ENCODE measurements around the gene F11R.
A peak's percentile ranks its signal among the peaks of the same experiment; 100 is the strongest.
"Not testable (repeated sequence)": the region's sequence is repeated elsewhere in the genome, so short reads cannot be mapped to it uniquely, and the experiment has no call there.

The F11R gene

GRCh38 chr1:161020509-161021164, at the start of gene F11R:
Gene F11R (minus strand): TSS chr1:161021152. CDS start chr1:161021073, 79 bp downstream.
- DNase-seq, result peak in 1 of 2 experiments; percentile 53

- DNase-seq, result no peak
Measured at GRCh38 chr1:161069731-161070270, 48.8 kb upstream of the F11R start, which contains the start of gene ARHGAP30. Gene ARHGAP30 (minus strand): TSS chr1:161069891. CDS start chr1:161069624, 267 bp downstream.

- no peak for DNase-seq
Measured at GRCh38 chr1:161069241-161069640, 48.3 kb upstream of the F11R start.

GRCh38 chr1:161068306-161069234, 47.6 kb upstream of the F11R start:
- no peak for DNase-seq

GRCh38 chr1:161066694-161067093, 45.7 kb upstream of the F11R start:
- no peak for DNase-seq

GRCh38 chr1:161065681-161066080, 44.7 kb upstream of the F11R start:
- DNase-seq, result not testable (repeated sequence)

GRCh38 chr1:161063936-161064335, 43.0 kb upstream of the F11R start:
- DNase-seq, result not testable (repeated sequence)

- no peak for DNase-seq
Measured at GRCh38 chr1:161061419-161061818, 40.5 kb upstream of the F11R start.

- DNase-seq, result no peak
Measured at GRCh38 chr1:161059293-161059692, 38.3 kb upstream of the F11R start.

- DNase-seq, result no peak
Measured at GRCh38 chr1:161054805-161055204, 33.9 kb upstream of the F11R start.

- no peak for DNase-seq
Measured at GRCh38 chr1:161054232-161054631, 33.3 kb upstream of the F11R start.

GRCh38 chr1:161052899-161053298, 31.9 kb upstream of the F11R start:
- DNase-seq, result no peak

GRCh38 chr1:161051219-161051618, 30.3 kb upstream of the F11R start:
- DNase-seq, result no peak

GRCh38 chr1:161048949-161049722, 28.2 kb upstream of the F11R start:
- no peak for DNase-seq

GRCh38 chr1:161047436-161048420, 26.8 kb upstream of the F11R start:
- no peak for DNase-seq

- no peak for DNase-seq
Measured at GRCh38 chr1:161046605-161047228, 25.8 kb upstream of the F11R start.

- DNase-seq, result peak; percentile 77 to 88
Measured at GRCh38 chr1:161045736-161046604, 25.0 kb upstream of the F11R start, which contains the start of gene USF1. Gene USF1 (minus strand): TSS chr1:161045977. CDS start chr1:161043275, 2,702 bp downstream.

- peak; percentile 26 to 70 for DNase-seq
Measured at GRCh38 chr1:161044908-161045735, 24.2 kb upstream of the F11R start.

GRCh38 chr1:161044535-161044907, 23.6 kb upstream of the F11R start:
- DNase-seq, result no peak

Data from SW 1271 (cell line).